Chondrocyte (in vitro differentiated cells): Measurements from ENCODE around the gene RNU11. TPM values are rescaled to one million over a fixed set of nuclear protein-coding genes. Genes with fewer than 3 reads are reported as not detected.
"Not testable (repeated sequence)": the region's sequence is repeated elsewhere in the genome, so short reads cannot be mapped to it uniquely, and the experiment has no call there.

Experiments
- DNase-seq: peaks from one replicate; pipeline ENCODE4 v3.0.0; 2021; ENCODE audit warnings: mixed read lengths, low spot score
- H3K27ac Mint-ChIP-seq: one replicate; pipeline ENCODE4 v1.8.0; 2021; ENCODE audit warnings: mild to moderate bottlenecking, moderate library complexity, mixed read lengths; ENCODE audit not compliant: unreplicated experiment
- H3K27me3 Mint-ChIP-seq: 2 replicates; pipeline ENCODE4 v1.8.0; 2021; ENCODE audit warnings: low read depth, mixed read lengths
- H3K36me3 Mint-ChIP-seq: 2 replicates; pipeline ENCODE4 v1.8.0; 2021; ENCODE audit warnings: low read depth, mixed read lengths
- H3K4me1 Mint-ChIP-seq: 2 replicates; pipeline ENCODE4 v1.8.0; 2021; ENCODE audit warnings: low read depth, mild to moderate bottlenecking, mixed read lengths
- H3K4me3 Mint-ChIP-seq: one replicate; pipeline ENCODE4 v1.8.0; 2021; ENCODE audit warnings: mild to moderate bottlenecking, moderate library complexity, mixed read lengths; ENCODE audit not compliant: unreplicated experiment
- H3K9me3 Mint-ChIP-seq: 2 replicates; pipeline ENCODE4 v1.8.0; 2021; ENCODE audit warnings: low read depth, mixed read lengths
- CTCF ChIP-seq: fragments of 200-600 bp; sonication (generic); IDR thresholded peaks from 2 replicates; pipeline ENCODE4 v1.5.0; 2021; ENCODE audit warnings: antibody characterized with exemption, mild to moderate bottlenecking, moderate library complexity
- total RNA-seq: library from RNA; stranded (reverse); gene quantifications from 3 replicates; pipeline ENCODE4 v1.2.1, GENCODE V29; 2021

RNU11 gene
- total RNA-seq, 1 donor from 2014 or later: not detected

- H3K36me3 Mint-ChIP-seq: no peaks in the 10 kb centered on the region
- no peaks in the 10 kb centered on the region for H3K27me3 Mint-ChIP-seq
- H3K4me1 Mint-ChIP-seq: peaks cover 2% of the 10 kb centered on the region
- no peak overlapping the region for H3K4me3 Mint-ChIP-seq
- no peak overlapping the region for H3K27ac Mint-ChIP-seq
- no peaks in the 10 kb centered on the region for H3K9me3 Mint-ChIP-seq
- DNase-seq: no peak
- TF ChIP-seq CTCF: no peak
Observed at GRCh38 chr1:28675924-28676257, 27.5 kb downstream of the RNU11 start.

- H3K9me3 Mint-ChIP-seq: no peaks in the 10 kb centered on the region
- H3K27ac Mint-ChIP-seq: peak overlapping the region; percentile 61
- H3K27me3 Mint-ChIP-seq: no peaks in the 10 kb centered on the region
- TF ChIP-seq CTCF: no peak
- H3K4me1 Mint-ChIP-seq: no peaks in the 10 kb centered on the region
- peak; percentile 12 for DNase-seq
- H3K36me3 Mint-ChIP-seq: peaks cover 7% of the 10 kb centered on the region
- H3K4me3 Mint-ChIP-seq: no peak overlapping the region
Observed at GRCh38 chr1:28680151-28680550, 31.8 kb downstream of the RNU11 start.

- Mint-ChIP-seq H3K4me1 (no peaks in the 10 kb centered on the region), H3K27ac (no peak overlapping the region), H3K36me3 (peaks cover 9% of the 10 kb centered on the region), H3K4me3 (no peak overlapping the region), H3K9me3 (no peaks in the 10 kb centered on the region), H3K27me3 (no peaks in the 10 kb centered on the region)
- DNase-seq: no peak
- TF ChIP-seq CTCF: no peak
Observed at GRCh38 chr1:28682840-28683239, 34.4 kb downstream of the RNU11 start.

- peaks cover 9% of the 10 kb centered on the region for H3K36me3 Mint-ChIP-seq
- H3K4me1 Mint-ChIP-seq: no peaks in the 10 kb centered on the region
- no peak for TF ChIP-seq CTCF
- no peak overlapping the region for H3K4me3 Mint-ChIP-seq
- no peaks in the 10 kb centered on the region for H3K9me3 Mint-ChIP-seq
- DNase-seq: no peak
- H3K27me3 Mint-ChIP-seq: no peaks in the 10 kb centered on the region
- H3K27ac Mint-ChIP-seq: no peak overlapping the region
Observed at GRCh38 chr1:28684937-28685336, 36.5 kb downstream of the RNU11 start.

GRCh38 chr1:28691627-28692026 lies 43.2 kb downstream of the RNU11 start:
- peaks cover 13% of the 10 kb centered on the region for H3K36me3 Mint-ChIP-seq
- H3K4me1 Mint-ChIP-seq, H3K27me3 Mint-ChIP-seq, H3K27ac Mint-ChIP-seq, H3K4me3 Mint-ChIP-seq, DNase-seq, H3K9me3 Mint-ChIP-seq: not testable (repeated sequence)

Other genes with a start within 250 kb of the RNU11 start
- 18.8 to 20.5 TPM (median 20.5 TPM) in 3 replicates for gene RCC1, start 142.6 kb upstream of the RNU11 start, total RNA-seq
- 19.6 to 21.5 TPM (median 20.3 TPM) in 3 replicates for gene TRNAU1AP, start 95.5 kb upstream of the RNU11 start, total RNA-seq
- gene RAB42, start 56.3 kb upstream of the RNU11 start, total RNA-seq: 1.3 to 2.6 TPM (median 2.3 TPM) in 3 replicates
- 19.4 to 27.6 TPM (median 22.8 TPM) in 3 replicates for gene TAF12, start 5.5 kb upstream of the RNU11 start, total RNA-seq
- 10.9 to 12.6 TPM (median 12.4 TPM) in 3 replicates for gene GMEB1, start 20.2 kb downstream of the RNU11 start, total RNA-seq
- 56.5 to 68.8 TPM (median 62.0 TPM) in 3 replicates for gene YTHDF2, start 88.3 kb downstream of the RNU11 start, total RNA-seq
- gene OPRD1, start 163.6 kb downstream of the RNU11 start, total RNA-seq: 0.10 to 0.22 TPM (median 0.15 TPM) in 3 replicates